Trophoblast cell (in vitro differentiated cells and primary cell): ENCODE results near the gene KRT86.

Source experiments
- DNase-seq, 2 donors: peaks; one replicate each; pipeline ENCODE4 v3.0.0-alpha.2; 2016
- H2AFZ ChIP-seq: 2 replicates; pipeline ENCODE4 v1.6.1; 2013; ENCODE audit warnings: low read length, moderate library complexity, mild to moderate bottlenecking; ENCODE audit not compliant: insufficient read depth, poor library complexity
- H2AK5ac ChIP-seq: 2 replicates; pipeline ENCODE4 v1.6.1; 2013; ENCODE audit warnings: mild to moderate bottlenecking, low read length
- H2BK120ac ChIP-seq: 2 replicates; pipeline ENCODE4 v1.6.1; 2013; ENCODE audit warnings: low read length, mild to moderate bottlenecking, moderate library complexity; ENCODE audit not compliant: insufficient read depth, poor library complexity
- H2BK12ac ChIP-seq: 2 replicates; pipeline ENCODE4 v1.6.1; 2013; ENCODE audit warnings: mild to moderate bottlenecking, low read length, moderate library complexity
- H2BK5ac ChIP-seq: 2 replicates; pipeline ENCODE4 v1.6.1; 2013; ENCODE audit warnings: low read length, low read depth, moderate library complexity, mild to moderate bottlenecking; ENCODE audit not compliant: poor library complexity
- H3K14ac ChIP-seq: 2 replicates; pipeline ENCODE4 v1.6.1; 2013; ENCODE audit warnings: mild to moderate bottlenecking, low read length
- H3K18ac ChIP-seq: 2 replicates; pipeline ENCODE4 v1.6.1; 2013; ENCODE audit warnings: mild to moderate bottlenecking, low read length
- H3K23ac ChIP-seq: 2 replicates; pipeline ENCODE4 v1.6.1; 2013; ENCODE audit warnings: low read length
- H3K27ac ChIP-seq: 2 replicates; pipeline ENCODE4 v1.5.1; 2013; ENCODE audit warnings: low read depth, mild to moderate bottlenecking, inconsistent platforms, low read length, moderate library complexity
- H3K27me3 ChIP-seq: 2 replicates; pipeline ENCODE4 v1.6.1; 2013; ENCODE audit warnings: inconsistent platforms, mild to moderate bottlenecking, low read length, moderate library complexity; ENCODE audit not compliant: insufficient read depth
- H3K36me3 ChIP-seq, 2 experiments: 1 replicate in 1 of 2; 2 replicates in 1 of 2; pipeline ENCODE4 v1.6.1; 2013; ENCODE audit warnings: low read length in 2 of 2, mild to moderate bottlenecking in 2 of 2, moderate library complexity in 1 of 2; ENCODE audit not compliant: insufficient read depth in 2 of 2, control insufficient read depth in 1 of 2
- H3K4ac ChIP-seq: 2 replicates; pipeline ENCODE4 v1.6.1; 2013; ENCODE audit warnings: low read depth, mild to moderate bottlenecking, low read length, moderate library complexity
- H3K4me1 ChIP-seq, 2 experiments: 1 replicate in 1 of 2; 2 replicates in 1 of 2; pipeline ENCODE4 v1.6.1; 2013; ENCODE audit warnings: low read length in 2 of 2, mild to moderate bottlenecking in 2 of 2, moderate library complexity in 1 of 2; ENCODE audit not compliant: insufficient read depth in 2 of 2, control insufficient read depth in 1 of 2
- H3K4me2 ChIP-seq: 2 replicates; pipeline ENCODE4 v1.6.1; 2013; ENCODE audit warnings: inconsistent platforms, mild to moderate bottlenecking, low read length, moderate library complexity
- H3K4me3 ChIP-seq: 2 replicates; pipeline ENCODE4 v1.5.1; 2013; ENCODE audit warnings: mild to moderate bottlenecking, low read depth, low read length, inconsistent platforms
- H3K79me1 ChIP-seq: one replicate; pipeline ENCODE4 v1.6.1; 2013; ENCODE audit warnings: low read length
- H3K79me2 ChIP-seq: 2 replicates; pipeline ENCODE4 v1.6.1; 2013; ENCODE audit warnings: low read length, mild to moderate bottlenecking; ENCODE audit not compliant: control insufficient read depth, insufficient read depth, poor library complexity
- H3K9ac ChIP-seq: 2 replicates; pipeline ENCODE4 v1.6.1; 2013; ENCODE audit warnings: mild to moderate bottlenecking, low read length
- H3K9me3 ChIP-seq: 2 replicates; pipeline ENCODE4 v1.6.1; 2013; ENCODE audit warnings: low read depth, mild to moderate bottlenecking, control low read depth, inconsistent platforms, low read length; ENCODE audit not compliant: insufficient read depth
- H4K12ac ChIP-seq: 2 replicates; pipeline ENCODE4 v1.6.1; 2013; ENCODE audit warnings: low read depth, mild to moderate bottlenecking, low read length, moderate library complexity
- H4K8ac ChIP-seq: 2 replicates; pipeline ENCODE4 v1.6.1; 2013; ENCODE audit warnings: low read depth, mild to moderate bottlenecking, low read length, moderate library complexity
- H4K91ac ChIP-seq: one replicate; pipeline ENCODE4 v1.6.1; 2013; ENCODE audit warnings: low read depth, mild to moderate bottlenecking, low read length, moderate library complexity
- WGBS: extraction: QIAGEN DNeasy Blood & Tissue Kit; methylation state at CpG from one replicate; pipeline ENCODE4 v1.1.7; 2013; ENCODE audit warnings: missing lambda C conversion rate; ENCODE audit not compliant: insufficient read length, insufficient coverage; ENCODE audit errors: extremely low coverage; 5-methylcytosine and 5-hydroxymethylcytosine counted together

Gene KRT86

GRCh38 chr12:52317468-52318052 is 43.1 kb downstream of the KRT86 start:
- Histone ChIP-seq H3K18ac (no peak overlapping the region), H3K27ac (no peak overlapping the region)
- no CpG with 5 or more reads among the region's 12 CpGs for WGBS

GRCh38 chr12:52318241-52318990 is 44.0 kb downstream of the KRT86 start:
- Histone ChIP-seq H2AK5ac (no peak overlapping the region), H3K27me3 (no peaks in the 10 kb centered on the region)
- WGBS, result no CpG with 5 or more reads among the region's 11 CpGs

More at GRCh38 chr12:52317468-52318052, 43.1 kb downstream of the KRT86 start:
- Histone ChIP-seq H3K79me2 (no peaks in the 10 kb centered on the region), H2BK5ac (no peak overlapping the region), H3K4me3 (no peak overlapping the region), H4K12ac (no peak overlapping the region), H2AFZ (no peak overlapping the region), H3K79me1 (no peaks in the 10 kb centered on the region), H4K8ac (no peak overlapping the region), H4K91ac (no peak overlapping the region), H2AK5ac (no peak overlapping the region), H3K14ac (no peak overlapping the region), H3K4me2 (no peak overlapping the region), H3K9ac (no peak overlapping the region), H3K27me3 (no peaks in the 10 kb centered on the region), H3K9me3 (no peaks in the 10 kb centered on the region), H3K36me3 (no peaks in the 10 kb centered on the region), H3K4ac (no peak overlapping the region), H2BK120ac (no peak overlapping the region), H2BK12ac (no peak overlapping the region), H3K23ac (no peak overlapping the region), H3K4me1 (no peaks in the 10 kb centered on the region)
- DNase-seq, result no peak

GRCh38 chr12:52319097-52319496 is 44.7 kb downstream of the KRT86 start:
- Histone ChIP-seq H3K27ac (no peak overlapping the region), H3K79me2 (no peaks in the 10 kb centered on the region), H3K9ac (no peak overlapping the region), H2AK5ac (no peak overlapping the region), H2BK12ac (no peak overlapping the region), H3K79me1 (no peaks in the 10 kb centered on the region), H4K91ac (no peak overlapping the region), H3K27me3 (no peaks in the 10 kb centered on the region), H4K8ac (no peak overlapping the region), H2BK120ac (no peak overlapping the region), H2AFZ (no peak overlapping the region), H2BK5ac (no peak overlapping the region), H3K4ac (no peak overlapping the region), H3K23ac (no peak overlapping the region), H3K18ac (no peak overlapping the region), H4K12ac (no peak overlapping the region), H3K4me1 (no peaks in the 10 kb centered on the region), H3K36me3 (no peaks in the 10 kb centered on the region), H3K9me3 (peaks cover 2% of the 10 kb centered on the region), H3K4me2 (no peak overlapping the region), H3K14ac (no peak overlapping the region), H3K4me3 (no peak overlapping the region)
- WGBS, result no CpG with 5 or more reads among the region's 11 CpGs
- no peak for DNase-seq

More at GRCh38 chr12:52318241-52318990, 44.0 kb downstream of the KRT86 start:
- Histone ChIP-seq H3K4me1 (no peaks in the 10 kb centered on the region), H3K9ac (no peak overlapping the region), H4K8ac (no peak overlapping the region), H2BK120ac (no peak overlapping the region), H3K14ac (no peak overlapping the region), H2AFZ (no peak overlapping the region), H2BK5ac (no peak overlapping the region), H2BK12ac (no peak overlapping the region), H4K91ac (no peak overlapping the region), H4K12ac (no peak overlapping the region), H3K79me1 (no peaks in the 10 kb centered on the region), H3K9me3 (no peaks in the 10 kb centered on the region), H3K79me2 (no peaks in the 10 kb centered on the region), H3K18ac (no peak overlapping the region), H3K23ac (no peak overlapping the region), H3K4me2 (no peak overlapping the region), H3K36me3 (no peaks in the 10 kb centered on the region), H3K27ac (no peak overlapping the region), H3K4me3 (no peak overlapping the region), H3K4ac (no peak overlapping the region)
- DNase-seq, result no peak

GRCh38 chr12:52320784-52321400 is 46.4 kb downstream of the KRT86 start, which contains the start of gene KRT83:
Gene KRT83, minus strand, starts transcription at chr12:52321398. Its CDS starts 63 bp downstream, at chr12:52321335.
- no CpG with 5 or more reads among the region's 35 CpGs for WGBS
- H3K14ac ChIP-seq, result no peak within 1 kb of the TSS

More at GRCh38 chr12:52320784-52321400, 46.4 kb downstream of the KRT86 start, which contains the start of gene KRT83:
- no peak within 1 kb of the TSS for H3K4ac ChIP-seq
- no peak within 1 kb of the TSS for H2BK12ac ChIP-seq
- no peak within 1 kb of the TSS for H3K4me2 ChIP-seq
- no peaks in the 10 kb centered on the region for H3K36me3 ChIP-seq
- H4K12ac ChIP-seq, result no peak within 1 kb of the TSS
- no peak within 1 kb of the TSS for H2AK5ac ChIP-seq
- no peak within 1 kb of the TSS for H3K27ac ChIP-seq
- peak within 1 kb of the TSS; percentile 19 for H3K9ac ChIP-seq
- no peak within 1 kb of the TSS for H2AFZ ChIP-seq
- H3K79me1 ChIP-seq, result no peaks in the 10 kb centered on the region
- no peaks in the 10 kb centered on the region for H3K4me1 ChIP-seq
- no peak within 1 kb of the TSS for H3K4me3 ChIP-seq
- H2BK120ac ChIP-seq, result no peak within 1 kb of the TSS
- no peaks in the 10 kb centered on the region for H3K79me2 ChIP-seq
- no peak within 1 kb of the TSS for H3K23ac ChIP-seq
- no peaks in the 10 kb centered on the region for H3K27me3 ChIP-seq
- H2BK5ac ChIP-seq, result no peak within 1 kb of the TSS
- peaks cover 2% of the 10 kb centered on the region for H3K9me3 ChIP-seq
- H4K8ac ChIP-seq, result no peak within 1 kb of the TSS
- no peak for DNase-seq
- no peak within 1 kb of the TSS for H4K91ac ChIP-seq
- no peak within 1 kb of the TSS for H3K18ac ChIP-seq
